GM12892 (cell line): ENCODE results near the gene TUBB8.

ENCODE experiments used
- POLR2A ChIP-seq: IDR thresholded peaks from 2 replicates; pipeline ENCODE4 v1.6.1; 2011; ENCODE audit warnings: low read depth, low read length, control low read depth
- POLR2AphosphoS5 ChIP-seq: IDR thresholded peaks from 2 replicates; pipeline ENCODE4 v1.6.1; 2011; ENCODE audit warnings: low read depth, low read length, control low read depth

- TF ChIP-seq POLR2AphosphoS5: no peak
- TF ChIP-seq POLR2A: no peak
These were observed 43.8 kb upstream of the TUBB8 start for GRCh38 chr10:92846-93245.
